Measurements from ENCODE around the gene MOGAT1.

Gene MOGAT1

GRCh38 chr2:222750533-222750932 is 79.1 kb downstream of the MOGAT1 start:
- H3K4me3 ChIP-seq (ENCODE audit: low read depth, low read length): no peak overlapping the region
- H3K36me3 ChIP-seq (replicated peaks): no peaks in the 10 kb centered on the region
- H3K27ac ChIP-seq: no peak overlapping the region
- DNase-seq: no peak
- no peaks in the 10 kb centered on the region for H3K27me3 ChIP-seq (replicated peaks)
- no peak for TF ChIP-seq CTCF (IDR thresholded peaks at IDR 0.05; ENCODE audit: low read depth, low read length, missing control alignments)
- in situ Hi-C loops (cut with HindIII; ENCODE audit: low pct_ligation_motif_present, low sequenced_read_pairs): no loop called here

- Histone ChIP-seq H3K27ac (no peak overlapping the region), H3K36me3 (replicated peaks) (no peaks in the 10 kb centered on the region)
- TF ChIP-seq CTCF (IDR thresholded peaks at IDR 0.05; ENCODE audit: low read depth, low read length, missing control alignments): no peak
Observed at GRCh38 chr2:222751238-222751637, 79.8 kb downstream of the MOGAT1 start.

GRCh38 chr2:222751821-222752719 is 80.6 kb downstream of the MOGAT1 start:
- peak; percentile 11 for TF ChIP-seq CTCF (IDR thresholded peaks at IDR 0.05; ENCODE audit: low read depth, low read length, missing control alignments)
- Histone ChIP-seq H3K27me3 (replicated peaks) (no peaks in the 10 kb centered on the region), H3K36me3 (replicated peaks) (no peaks in the 10 kb centered on the region), H3K4me3 (ENCODE audit: low read depth, low read length) (no peak overlapping the region), H3K27ac (no peak overlapping the region)
- DNase-seq: no peak
- in situ Hi-C loops (cut with HindIII; ENCODE audit: low pct_ligation_motif_present, low sequenced_read_pairs): no loop called here

More at GRCh38 chr2:222751238-222751637, 79.8 kb downstream of the MOGAT1 start:
- no peak for DNase-seq
- in situ Hi-C loops (cut with HindIII; ENCODE audit: low pct_ligation_motif_present, low sequenced_read_pairs): no loop called here
- H3K4me3 ChIP-seq (ENCODE audit: low read depth, low read length): no peak overlapping the region
- H3K27me3 ChIP-seq (replicated peaks): no peaks in the 10 kb centered on the region

- Histone ChIP-seq H3K27me3 (replicated peaks) (no peaks in the 10 kb centered on the region), H3K27ac (no peak overlapping the region), H3K36me3 (replicated peaks) (no peaks in the 10 kb centered on the region), H3K4me3 (ENCODE audit: low read depth, low read length) (no peak overlapping the region)
- no peak for DNase-seq
- no peak for TF ChIP-seq CTCF (IDR thresholded peaks at IDR 0.05; ENCODE audit: low read depth, low read length, missing control alignments)
- in situ Hi-C loops (cut with HindIII; ENCODE audit: low pct_ligation_motif_present, low sequenced_read_pairs): no loop called here
Observed at GRCh38 chr2:222752746-222753145, 81.3 kb downstream of the MOGAT1 start.

GRCh38 chr2:222753251-222753824 is 81.9 kb downstream of the MOGAT1 start:
- no peak for DNase-seq
- Histone ChIP-seq H3K36me3 (replicated peaks) (no peaks in the 10 kb centered on the region), H3K27ac (no peak overlapping the region), H3K27me3 (replicated peaks) (no peaks in the 10 kb centered on the region), H3K4me3 (ENCODE audit: low read depth, low read length) (no peak overlapping the region)
- TF ChIP-seq CTCF (IDR thresholded peaks at IDR 0.05; ENCODE audit: low read depth, low read length, missing control alignments): no peak
- in situ Hi-C loops (cut with HindIII; ENCODE audit: low pct_ligation_motif_present, low sequenced_read_pairs): no loop called here
